ENCODE results near the gene ADAM15.

The ADAM15 gene

GRCh38 chr1:155050560-155051341 lies at the start of gene ADAM15:
ADAM15 (plus strand) TSS chr1:155051316; CDS start chr1:155051387, 71 bp downstream.
- peak; percentile 63 for DNase-seq

- DNase-seq: no peak
Observed at GRCh38 chr1:155001425-155001674, 49.8 kb upstream of the ADAM15 start.

GRCh38 chr1:155001675-155002463 lies 49.2 kb upstream of the ADAM15 start:
- DNase-seq: peak; percentile 96

- DNase-seq: no peak
Observed at GRCh38 chr1:155002464-155003226, 48.5 kb upstream of the ADAM15 start, which contains the start of gene ZBTB7B. ZBTB7B (plus strand) TSS chr1:155002802; CDS start chr1:155014661, 11,859 bp downstream.

GRCh38 chr1:155003227-155003765 lies 47.8 kb upstream of the ADAM15 start:
- no peak for DNase-seq

GRCh38 chr1:155003766-155004351 lies 47.3 kb upstream of the ADAM15 start:
- no peak for DNase-seq

- no peak for DNase-seq
Observed at GRCh38 chr1:155004352-155005075, 46.6 kb upstream of the ADAM15 start.

GRCh38 chr1:155005076-155006011 lies 45.8 kb upstream of the ADAM15 start:
- no peak for DNase-seq

- no peak for DNase-seq
Observed at GRCh38 chr1:155006601-155007101, 44.5 kb upstream of the ADAM15 start.

GRCh38 chr1:155007251-155007828 lies 43.8 kb upstream of the ADAM15 start:
- no peak for DNase-seq

GRCh38 chr1:155008015-155008941 lies 42.8 kb upstream of the ADAM15 start:
- DNase-seq: no peak

GRCh38 chr1:155009221-155009711 lies 41.9 kb upstream of the ADAM15 start:
- DNase-seq: no peak

- DNase-seq: no peak
Observed at GRCh38 chr1:155009742-155010141, 41.4 kb upstream of the ADAM15 start.

GRCh38 chr1:155010211-155010918 lies 40.8 kb upstream of the ADAM15 start:
- no peak for DNase-seq

- no peak for DNase-seq
Observed at GRCh38 chr1:155011004-155011416, 40.1 kb upstream of the ADAM15 start.

GRCh38 chr1:155011437-155012025 lies 39.6 kb upstream of the ADAM15 start:
- DNase-seq: no peak

- DNase-seq: peak; percentile 65
Observed at GRCh38 chr1:155012026-155012546, 39.0 kb upstream of the ADAM15 start.

Measured in NCI-H1436 (cell line).